Trophoblast cell (in vitro differentiated cells and primary cell): ENCODE measurements around the gene MEF2A.
A peak's percentile ranks its signal among the peaks of the same experiment; 100 is the strongest.

Experiments used
- DNase-seq, 2 donors: peaks; one replicate each; pipeline ENCODE4 v3.0.0-alpha.2; 2016
- H2AFZ ChIP-seq: 2 replicates; pipeline ENCODE4 v1.6.1; 2013; ENCODE audit warnings: low read length, moderate library complexity, mild to moderate bottlenecking; ENCODE audit not compliant: insufficient read depth, poor library complexity
- H2AK5ac ChIP-seq: 2 replicates; pipeline ENCODE4 v1.6.1; 2013; ENCODE audit warnings: mild to moderate bottlenecking, low read length
- H2BK120ac ChIP-seq: 2 replicates; pipeline ENCODE4 v1.6.1; 2013; ENCODE audit warnings: low read length, mild to moderate bottlenecking, moderate library complexity; ENCODE audit not compliant: insufficient read depth, poor library complexity
- H2BK12ac ChIP-seq: 2 replicates; pipeline ENCODE4 v1.6.1; 2013; ENCODE audit warnings: mild to moderate bottlenecking, low read length, moderate library complexity
- H2BK5ac ChIP-seq: 2 replicates; pipeline ENCODE4 v1.6.1; 2013; ENCODE audit warnings: low read length, low read depth, moderate library complexity, mild to moderate bottlenecking; ENCODE audit not compliant: poor library complexity
- H3K14ac ChIP-seq: 2 replicates; pipeline ENCODE4 v1.6.1; 2013; ENCODE audit warnings: mild to moderate bottlenecking, low read length
- H3K18ac ChIP-seq: 2 replicates; pipeline ENCODE4 v1.6.1; 2013; ENCODE audit warnings: mild to moderate bottlenecking, low read length
- H3K23ac ChIP-seq: 2 replicates; pipeline ENCODE4 v1.6.1; 2013; ENCODE audit warnings: low read length
- H3K27ac ChIP-seq: 2 replicates; pipeline ENCODE4 v1.5.1; 2013; ENCODE audit warnings: low read depth, mild to moderate bottlenecking, inconsistent platforms, low read length, moderate library complexity
- H3K27me3 ChIP-seq: 2 replicates; pipeline ENCODE4 v1.6.1; 2013; ENCODE audit warnings: inconsistent platforms, mild to moderate bottlenecking, low read length, moderate library complexity; ENCODE audit not compliant: insufficient read depth
- H3K36me3 ChIP-seq, 2 experiments: 1 replicate in 1 of 2; 2 replicates in 1 of 2; pipeline ENCODE4 v1.6.1; 2013; ENCODE audit warnings: low read length in 2 of 2, mild to moderate bottlenecking in 2 of 2, moderate library complexity in 1 of 2; ENCODE audit not compliant: insufficient read depth in 2 of 2, control insufficient read depth in 1 of 2
- H3K4ac ChIP-seq: 2 replicates; pipeline ENCODE4 v1.6.1; 2013; ENCODE audit warnings: low read depth, mild to moderate bottlenecking, low read length, moderate library complexity
- H3K4me1 ChIP-seq, 2 experiments: 1 replicate in 1 of 2; 2 replicates in 1 of 2; pipeline ENCODE4 v1.6.1; 2013; ENCODE audit warnings: low read length in 2 of 2, mild to moderate bottlenecking in 2 of 2, moderate library complexity in 1 of 2; ENCODE audit not compliant: insufficient read depth in 2 of 2, control insufficient read depth in 1 of 2
- H3K4me2 ChIP-seq: 2 replicates; pipeline ENCODE4 v1.6.1; 2013; ENCODE audit warnings: inconsistent platforms, mild to moderate bottlenecking, low read length, moderate library complexity
- H3K4me3 ChIP-seq: 2 replicates; pipeline ENCODE4 v1.5.1; 2013; ENCODE audit warnings: mild to moderate bottlenecking, low read depth, low read length, inconsistent platforms
- H3K79me1 ChIP-seq: one replicate; pipeline ENCODE4 v1.6.1; 2013; ENCODE audit warnings: low read length
- H3K79me2 ChIP-seq: 2 replicates; pipeline ENCODE4 v1.6.1; 2013; ENCODE audit warnings: low read length, mild to moderate bottlenecking; ENCODE audit not compliant: control insufficient read depth, insufficient read depth, poor library complexity
- H3K9ac ChIP-seq: 2 replicates; pipeline ENCODE4 v1.6.1; 2013; ENCODE audit warnings: mild to moderate bottlenecking, low read length
- H3K9me3 ChIP-seq: 2 replicates; pipeline ENCODE4 v1.6.1; 2013; ENCODE audit warnings: low read depth, mild to moderate bottlenecking, control low read depth, inconsistent platforms, low read length; ENCODE audit not compliant: insufficient read depth
- H4K12ac ChIP-seq: 2 replicates; pipeline ENCODE4 v1.6.1; 2013; ENCODE audit warnings: low read depth, mild to moderate bottlenecking, low read length, moderate library complexity
- H4K8ac ChIP-seq: 2 replicates; pipeline ENCODE4 v1.6.1; 2013; ENCODE audit warnings: low read depth, mild to moderate bottlenecking, low read length, moderate library complexity
- H4K91ac ChIP-seq: one replicate; pipeline ENCODE4 v1.6.1; 2013; ENCODE audit warnings: low read depth, mild to moderate bottlenecking, low read length, moderate library complexity
- WGBS: extraction: QIAGEN DNeasy Blood & Tissue Kit; methylation state at CpG from one replicate; pipeline ENCODE4 v1.1.7; 2013; ENCODE audit warnings: missing lambda C conversion rate; ENCODE audit not compliant: insufficient read length, insufficient coverage; ENCODE audit errors: extremely low coverage; 5-methylcytosine and 5-hydroxymethylcytosine counted together

Gene MEF2A

DNA sequence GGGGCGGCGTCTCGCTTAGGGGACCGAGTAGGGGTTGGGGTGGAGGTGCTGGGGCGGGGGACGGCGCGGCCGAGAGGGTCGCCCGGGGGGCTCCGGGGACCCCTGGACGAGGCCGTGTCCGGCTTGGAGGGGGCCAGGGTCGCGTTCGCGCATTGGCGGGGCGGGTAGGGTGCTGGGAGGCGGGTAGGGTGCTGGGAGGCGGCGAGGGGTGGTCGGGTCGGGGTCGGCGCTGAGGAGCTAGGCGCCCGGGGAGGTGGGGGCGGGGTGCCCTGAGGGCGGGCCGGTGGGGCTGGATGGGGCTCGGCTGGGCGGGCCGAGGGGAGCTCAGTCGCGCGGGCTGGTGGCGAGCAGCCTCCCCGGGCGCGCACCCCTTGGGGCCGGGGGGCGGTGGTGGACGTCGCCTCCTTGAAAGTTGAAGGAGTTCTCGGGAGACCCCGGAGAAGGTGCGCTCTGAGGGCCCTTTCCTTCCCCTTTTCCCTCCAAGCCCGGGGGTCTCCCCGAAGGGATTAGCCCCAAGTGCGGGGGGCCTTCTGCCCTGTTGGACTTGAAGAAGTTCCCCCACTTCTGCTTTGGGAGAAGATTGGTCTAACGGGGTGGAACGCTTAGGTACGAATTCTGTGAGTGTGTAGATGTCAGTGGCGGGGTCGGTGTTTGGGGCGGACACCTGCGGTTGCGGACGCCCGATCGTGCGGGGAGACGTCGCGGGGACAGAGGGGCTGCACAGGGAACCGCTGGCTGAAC is 543 bp downstream of the MEF2A start:
- Histone ChIP-seq H4K12ac (peak overlapping the region; percentile 86), H2BK5ac (peak overlapping the region; percentile 98), H3K27ac (peak overlapping the region; percentile 82), H3K14ac (peak overlapping the region; percentile 96), H3K4me3 (peak overlapping the region; percentile 96), H2AFZ (peak overlapping the region; percentile 83), H3K9ac (peak overlapping the region; percentile 88), H3K4ac (peak overlapping the region; percentile 93), H3K18ac (peak overlapping the region; percentile 98), H3K79me1 (peaks cover 15% of the 10 kb centered on the region), H2BK120ac (peak overlapping the region; percentile 88), H3K4me1 (peaks cover 1 to 2% of the 10 kb centered on the region in 2 experiments), H4K8ac (peak overlapping the region; percentile 99), H3K79me2 (peaks cover 9% of the 10 kb centered on the region), H4K91ac (peak overlapping the region; percentile 98), H3K36me3 (no peaks in the 10 kb centered on the region), H3K23ac (no peak overlapping the region), H3K27me3 (no peaks in the 10 kb centered on the region), H2AK5ac (peak overlapping the region; percentile 84), H3K4me2 (peak overlapping the region; percentile 97), H2BK12ac (peak overlapping the region; percentile 74), H3K9me3 (no peaks in the 10 kb centered on the region)
- no CpG with 5 or more reads among the region's 69 CpGs for WGBS
- peak in 1 of 2 donors; percentile 15 for DNase-seq

DNA sequence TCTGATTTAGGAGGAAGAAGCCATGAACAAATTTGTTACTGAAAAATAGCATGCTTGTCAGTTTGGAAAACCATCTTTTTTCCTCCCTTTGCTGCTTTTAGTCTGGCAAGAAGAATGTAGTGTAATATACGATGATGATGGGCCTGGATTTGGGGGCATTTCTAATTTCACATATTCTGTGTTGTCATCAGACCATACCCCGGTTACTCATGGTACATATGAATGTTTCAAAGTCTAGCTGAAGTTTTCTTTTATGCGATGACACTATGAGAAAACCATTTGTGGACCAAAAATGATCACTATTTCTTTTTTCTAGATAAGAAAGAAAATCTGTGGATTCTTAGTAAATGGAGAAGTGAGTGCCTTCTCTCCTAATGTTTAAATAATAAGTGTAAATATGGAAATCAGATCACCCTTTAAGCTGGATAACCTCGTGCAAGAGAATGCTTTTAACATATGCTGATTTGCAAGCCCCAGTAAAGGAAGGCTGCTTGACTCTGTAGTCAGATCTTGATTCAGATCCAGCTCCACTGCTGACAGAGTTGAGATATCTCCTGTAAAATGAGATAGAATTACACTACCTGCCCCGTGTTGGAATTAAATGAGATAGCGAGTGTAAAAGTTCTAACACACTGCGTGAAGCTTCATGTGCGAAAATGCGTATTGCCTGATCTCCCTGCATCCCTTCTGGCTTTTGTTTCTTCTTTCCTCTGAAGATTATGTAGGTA is 3.0 kb downstream of the MEF2A start:
- H3K79me2 ChIP-seq = peaks cover 9% of the 10 kb centered on the region
- no peak overlapping the region for H4K8ac ChIP-seq
- no peaks in the 10 kb centered on the region for H3K36me3 ChIP-seq
- no peak overlapping the region for H2BK120ac ChIP-seq
- no peak overlapping the region for H3K27ac ChIP-seq
- no peak overlapping the region for H4K12ac ChIP-seq
- no peak overlapping the region for H3K23ac ChIP-seq
- no peak overlapping the region for H3K18ac ChIP-seq
- H2AFZ ChIP-seq = no peak overlapping the region
- no CpG with 5 or more reads among the region's 9 CpGs for WGBS
- no peak overlapping the region for H2BK5ac ChIP-seq
- H3K4me2 ChIP-seq = no peak overlapping the region
- H2AK5ac ChIP-seq = no peak overlapping the region
- no peaks in the 10 kb centered on the region for H3K9me3 ChIP-seq
- no peak overlapping the region for H3K4me3 ChIP-seq
- peaks cover 15% of the 10 kb centered on the region for H3K79me1 ChIP-seq
- H3K9ac ChIP-seq = peak overlapping the region; percentile 52
- H2BK12ac ChIP-seq = no peak overlapping the region
- peak overlapping the region; percentile 91 for H3K4ac ChIP-seq
- H3K14ac ChIP-seq = no peak overlapping the region
- peaks cover 1 to 2% of the 10 kb centered on the region in 2 experiments for H3K4me1 ChIP-seq
- no peaks in the 10 kb centered on the region for H3K27me3 ChIP-seq
- H4K91ac ChIP-seq = no peak overlapping the region
- DNase-seq = peak in 1 of 2 donors; percentile 55

DNA sequence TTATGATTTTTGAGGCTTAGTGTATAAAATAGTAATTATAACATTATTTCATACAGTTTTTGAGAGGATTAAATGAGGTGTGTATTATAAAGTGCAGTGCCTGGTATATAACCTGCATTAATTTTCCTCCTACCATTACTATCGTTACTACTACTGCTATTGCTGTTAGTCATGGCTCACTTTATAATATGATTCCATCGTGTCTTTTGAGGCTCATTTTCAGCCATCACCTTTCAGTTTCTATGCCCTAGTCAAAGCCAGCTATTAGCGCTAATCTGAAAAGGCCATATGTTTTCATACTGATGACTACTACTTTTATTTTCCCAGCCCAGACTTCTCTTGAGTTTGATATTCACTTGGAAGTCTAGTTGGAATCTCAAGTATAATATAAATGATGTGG is 5.5 kb downstream of the MEF2A start:
- Histone ChIP-seq H2AK5ac (no peak overlapping the region), H2BK12ac (no peak overlapping the region), H3K4me3 (no peak overlapping the region), H3K79me2 (peaks cover 5% of the 10 kb centered on the region), H4K91ac (no peak overlapping the region), H3K4me1 (peaks cover 1 to 2% of the 10 kb centered on the region in 2 experiments), H3K9me3 (no peaks in the 10 kb centered on the region), H3K27ac (no peak overlapping the region), H3K79me1 (peaks cover 5% of the 10 kb centered on the region), H3K23ac (no peak overlapping the region), H3K9ac (no peak overlapping the region), H3K4ac (no peak overlapping the region), H2BK120ac (no peak overlapping the region), H3K18ac (no peak overlapping the region), H4K8ac (no peak overlapping the region), H2BK5ac (no peak overlapping the region), H4K12ac (no peak overlapping the region), H3K27me3 (no peaks in the 10 kb centered on the region), H3K14ac (no peak overlapping the region), H2AFZ (no peak overlapping the region), H3K36me3 (no peaks in the 10 kb centered on the region), H3K4me2 (no peak overlapping the region)
- WGBS = no CpG with 5 or more reads among the region's 3 CpGs
- DNase-seq = no peak

DNA sequence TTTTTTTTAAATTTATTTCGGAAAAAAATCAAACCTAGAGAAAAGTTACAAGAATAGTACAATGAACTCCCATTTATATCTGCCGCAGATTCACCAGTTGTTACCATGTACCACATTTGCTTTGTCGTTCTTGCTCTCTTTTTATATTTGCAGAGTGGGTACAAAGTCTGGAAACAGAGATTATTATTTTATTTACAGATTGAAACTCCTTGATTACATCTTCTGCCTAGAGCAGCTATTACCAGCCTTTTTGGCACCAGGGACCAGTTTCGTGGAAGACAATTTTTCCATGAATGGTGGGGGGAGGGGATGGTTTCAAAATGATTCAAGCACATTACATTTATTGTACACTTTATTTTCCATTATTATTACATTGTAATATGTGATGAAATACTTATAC is 8.3 kb downstream of the MEF2A start:
- Histone ChIP-seq H3K4me2 (no peak overlapping the region), H4K91ac (no peak overlapping the region), H4K8ac (no peak overlapping the region), H3K27ac (no peak overlapping the region), H2BK12ac (no peak overlapping the region), H2BK5ac (no peak overlapping the region), H2AFZ (no peak overlapping the region), H3K79me2 (no peaks in the 10 kb centered on the region), H3K18ac (no peak overlapping the region), H4K12ac (no peak overlapping the region), H3K23ac (no peak overlapping the region), H2AK5ac (no peak overlapping the region), H2BK120ac (no peak overlapping the region), H3K79me1 (no peaks in the 10 kb centered on the region), H3K27me3 (no peaks in the 10 kb centered on the region), H3K9me3 (no peaks in the 10 kb centered on the region), H3K4me3 (no peak overlapping the region), H3K4me1 (peaks cover 0 to under 1% of the 10 kb centered on the region in 2 experiments), H3K36me3 (no peaks in the 10 kb centered on the region), H3K14ac (no peak overlapping the region), H3K4ac (no peak overlapping the region), H3K9ac (no peak overlapping the region)
- no peak for DNase-seq
- WGBS = no CpG with 5 or more reads among the region's 4 CpGs
